Esophagus muscularis mucosa (tissue), 2 donors: ENCODE measurements around the gene FOXN3.

ENCODE experiments used
- EP300 ChIP-seq: sonication (generic); formaldehyde crosslinking; IDR thresholded peaks from one replicate; pipeline ENCODE4 v1.6.1; 2017; ENCODE audit warnings: antibody characterized with exemption
- POLR2A ChIP-seq: fragments of 450-650 bp; IDR thresholded peaks from one replicate; pipeline ENCODE4 v1.6.1; 2017; ENCODE audit warnings: antibody characterized with exemption, moderate library complexity, mild to moderate bottlenecking, low read depth

- no peak for TF ChIP-seq POLR2A
- TF ChIP-seq EP300 = no peak
These were observed 17.9 kb downstream of the FOXN3 start for GRCh38 chr14:89399157-89399556.
